ENCODE results near the gene LACTB. TPM values are rescaled to one million over a fixed set of nuclear protein-coding genes. Genes with fewer than 3 reads are reported as not detected.
A peak's percentile ranks its signal among the peaks of the same experiment; 100 is the strongest.

LACTB gene
- total and polyA plus RNA-seq, 2 of the 13 experiments (the other 11 are each of a cell fraction or from before 2014, with no cell fraction given), result 14.8 to 23.0 TPM

DNA sequence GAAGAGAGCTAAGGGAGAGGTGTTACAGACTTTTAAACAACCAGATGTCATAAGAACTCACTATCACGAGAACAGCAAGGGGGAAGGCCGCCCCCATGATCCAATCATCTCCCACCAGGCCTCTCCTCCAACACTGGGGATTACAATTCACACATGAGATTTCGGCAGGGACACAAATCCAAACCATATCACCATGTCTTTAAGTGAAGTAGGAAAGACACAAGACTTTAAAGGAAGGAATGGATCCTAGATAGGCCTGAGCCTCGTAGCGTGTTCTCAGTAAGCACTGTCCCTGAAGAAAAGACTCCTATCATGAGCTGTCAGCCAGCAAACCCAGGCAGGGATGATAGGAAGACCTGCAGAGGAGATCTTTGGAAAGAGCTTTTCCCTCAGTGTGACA, 50.7 kb downstream of the LACTB start:
- in situ Hi-C loops (cut with HindIII; ENCODE audit: extremely low pct_ligation_motif_present, low pct_unique_long_range_greater_than_20kb) (loop anchor here (25.0 kb wide), 1 partner anchor 240 kb away; no protein-coding TSS in a partner anchor), intact Hi-C loops (cut with micrococcal nuclease; ENCODE audit: unreplicated experiment) (no loop called here)
- POLR2A ChIA-PET, result no interaction called here
- Histone ChIP-seq H3K4me1 (ENCODE audit: insufficient read depth, low read length) (no peaks in the 10 kb centered on the region; the same call in 1 of the 2 replicates), H3K27ac (ENCODE audit: extremely low read length, insufficient read depth, low read length) (no peak overlapping the region), H3K4me2 (ENCODE audit: low read depth, low read length) (peak overlapping the region; percentile 23; the same call in 1 of the 2 replicates), H3K4me3 (replicated peaks in 1 of 3; ENCODE audit: insufficient read depth in 1 of 3, low read depth in 2 of 3, low read length in 3 of 3) (no peak overlapping the region), H3K27me3 (ENCODE audit: control insufficient read depth in 1 of 2, insufficient read depth in 2 of 2, low read length in 2 of 2) (peaks cover 0 to 6% of the 10 kb centered on the region in 2 experiments; a peak in 2 of 5 replicates), H3K9me3 (ENCODE audit: low read length) (no peaks in the 10 kb centered on the region), H4K20me1 (ENCODE audit: insufficient read depth, low read length) (no peaks in the 10 kb centered on the region), H2AFZ (ENCODE audit: low read length) (no peak overlapping the region), H3K36me3 (replicated peaks in 1 of 2; ENCODE audit: control insufficient read depth in 1 of 2, insufficient read depth in 2 of 2, low read length in 2 of 2) (no peaks in the 10 kb centered on the region), H3K9ac (ENCODE audit: insufficient read depth, low read depth, low read length) (no peak overlapping the region), H3K79me2 (ENCODE audit: insufficient read depth, low read length) (no peaks in the 10 kb centered on the region)
- CTCF ChIA-PET (ENCODE audit: low intra/inter-chr PET ratio, low total read pairs), result no interaction called here
- BruUV-seq (replicated peaks), result no TSS peak
- DNase-seq (ENCODE audit: low spot score) (no peak), ATAC-seq (no peak), FAIRE-seq (no peak)
- 39% methylated on average over 5 of the region's 5 CpGs for WGBS (ENCODE audit: low lambda C conversion rate)
- TF ChIP-seq MXD4 (CRISPR knock-in tag; IDR thresholded peaks at IDR 0.05) (no peak), TARDBP (CRISPR knock-in tag; IDR thresholded peaks at IDR 0.05) (no peak), ZNF724P (CRISPR knock-in tag; IDR thresholded peaks at IDR 0.05; ENCODE audit: borderline replicate concordance) (no peak), ZNF468 (CRISPR knock-in tag; IDR thresholded peaks at IDR 0.05) (no peak), HIVEP1 (CRISPR knock-in tag; IDR thresholded peaks at IDR 0.05) (no peak), ZNF383 (CRISPR knock-in tag; IDR thresholded peaks at IDR 0.05; ENCODE audit: borderline replicate concordance) (no peak), ZSCAN9 (CRISPR knock-in tag; IDR thresholded peaks at IDR 0.05; ENCODE audit: borderline replicate concordance) (no peak), ZNF567 (CRISPR knock-in tag; IDR thresholded peaks at IDR 0.05; ENCODE audit: borderline replicate concordance) (no peak), WIZ (CRISPR knock-in tag; IDR thresholded peaks at IDR 0.05) (no peak), SMC3 (IDR thresholded peaks at IDR 0.05; ENCODE audit: low read length) (no peak), EED (CRISPR knock-in tag; IDR thresholded peaks at IDR 0.05) (no peak), JARID2 (CRISPR knock-in tag; IDR thresholded peaks at IDR 0.05; ENCODE audit: insufficient replicate concordance) (no peak)
- TF ChIP-seq, protein P1, sequence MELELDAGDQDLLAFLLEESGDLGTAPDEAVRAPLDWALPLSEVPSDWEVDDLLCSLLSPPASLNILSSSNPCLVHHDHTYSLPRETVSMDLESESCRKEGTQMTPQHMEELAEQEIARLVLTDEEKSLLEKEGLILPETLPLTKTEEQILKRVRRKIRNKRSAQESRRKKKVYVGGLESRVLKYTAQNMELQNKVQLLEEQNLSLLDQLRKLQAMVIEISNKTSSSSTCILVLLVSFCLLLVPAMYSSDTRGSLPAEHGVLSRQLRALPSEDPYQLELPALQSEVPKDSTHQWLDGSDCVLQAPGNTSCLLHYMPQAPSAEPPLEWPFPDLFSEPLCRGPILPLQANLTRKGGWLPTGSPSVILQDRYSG (CRISPR knock-in tag; IDR thresholded peaks at IDR 0.05), result no peak
- TF ChIP-seq, protein P2, sequence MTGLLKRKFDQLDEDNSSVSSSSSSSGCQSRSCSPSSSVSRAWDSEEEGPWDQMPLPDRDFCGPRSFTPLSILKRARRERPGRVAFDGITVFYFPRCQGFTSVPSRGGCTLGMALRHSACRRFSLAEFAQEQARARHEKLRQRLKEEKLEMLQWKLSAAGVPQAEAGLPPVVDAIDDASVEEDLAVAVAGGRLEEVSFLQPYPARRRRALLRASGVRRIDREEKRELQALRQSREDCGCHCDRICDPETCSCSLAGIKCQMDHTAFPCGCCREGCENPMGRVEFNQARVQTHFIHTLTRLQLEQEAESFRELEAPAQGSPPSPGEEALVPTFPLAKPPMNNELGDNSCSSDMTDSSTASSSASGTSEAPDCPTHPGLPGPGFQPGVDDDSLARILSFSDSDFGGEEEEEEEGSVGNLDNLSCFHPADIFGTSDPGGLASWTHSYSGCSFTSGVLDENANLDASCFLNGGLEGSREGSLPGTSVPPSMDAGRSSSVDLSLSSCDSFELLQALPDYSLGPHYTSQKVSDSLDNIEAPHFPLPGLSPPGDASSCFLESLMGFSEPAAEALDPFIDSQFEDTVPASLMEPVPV (CRISPR knock-in tag; IDR thresholded peaks at IDR 0.05), result no peak
- TF ChIP-seq, protein P3, sequence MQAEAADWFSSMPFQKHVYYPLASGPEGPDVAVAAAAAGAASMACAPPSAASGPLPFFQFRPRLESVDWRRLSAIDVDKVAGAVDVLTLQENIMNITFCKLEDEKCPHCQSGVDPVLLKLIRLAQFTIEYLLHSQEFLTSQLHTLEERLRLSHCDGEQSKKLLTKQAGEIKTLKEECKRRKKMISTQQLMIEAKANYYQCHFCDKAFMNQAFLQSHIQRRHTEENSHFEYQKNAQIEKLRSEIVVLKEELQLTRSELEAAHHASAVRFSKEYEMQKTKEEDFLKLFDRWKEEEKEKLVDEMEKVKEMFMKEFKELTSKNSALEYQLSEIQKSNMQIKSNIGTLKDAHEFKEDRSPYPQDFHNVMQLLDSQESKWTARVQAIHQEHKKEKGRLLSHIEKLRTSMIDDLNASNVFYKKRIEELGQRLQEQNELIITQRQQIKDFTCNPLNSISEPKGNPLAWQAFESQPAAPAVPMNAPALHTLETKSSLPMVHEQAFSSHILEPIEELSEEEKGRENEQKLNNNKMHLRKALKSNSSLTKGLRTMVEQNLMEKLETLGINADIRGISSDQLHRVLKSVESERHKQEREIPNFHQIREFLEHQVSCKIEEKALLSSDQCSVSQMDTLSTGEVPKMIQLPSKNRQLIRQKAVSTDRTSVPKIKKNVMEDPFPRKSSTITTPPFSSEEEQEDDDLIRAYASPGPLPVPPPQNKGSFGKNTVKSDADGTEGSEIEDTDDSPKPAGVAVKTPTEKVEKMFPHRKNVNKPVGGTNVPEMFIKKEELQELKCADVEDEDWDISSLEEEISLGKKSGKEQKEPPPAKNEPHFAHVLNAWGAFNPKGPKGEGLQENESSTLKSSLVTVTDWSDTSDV (CRISPR knock-in tag; IDR thresholded peaks at IDR 0.05), result no peak
- TF ChIP-seq, protein P4, sequence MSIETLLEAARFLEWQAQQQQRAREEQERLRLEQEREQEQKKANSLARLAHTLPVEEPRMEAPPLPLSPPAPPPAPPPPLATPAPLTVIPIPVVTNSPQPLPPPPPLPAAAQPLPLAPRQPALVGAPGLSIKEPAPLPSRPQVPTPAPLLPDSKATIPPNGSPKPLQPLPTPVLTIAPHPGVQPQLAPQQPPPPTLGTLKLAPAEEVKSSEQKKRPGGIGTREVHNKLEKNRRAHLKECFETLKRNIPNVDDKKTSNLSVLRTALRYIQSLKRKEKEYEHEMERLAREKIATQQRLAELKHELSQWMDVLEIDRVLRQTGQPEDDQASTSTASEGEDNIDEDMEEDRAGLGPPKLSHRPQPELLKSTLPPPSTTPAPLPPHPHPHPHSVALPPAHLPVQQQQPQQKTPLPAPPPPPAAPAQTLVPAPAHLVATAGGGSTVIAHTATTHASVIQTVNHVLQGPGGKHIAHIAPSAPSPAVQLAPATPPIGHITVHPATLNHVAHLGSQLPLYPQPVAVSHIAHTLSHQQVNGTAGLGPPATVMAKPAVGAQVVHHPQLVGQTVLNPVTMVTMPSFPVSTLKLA (IDR thresholded peaks at IDR 0.05), result no peak

Measured in HepG2 (cell line).